GM12801 (cell line): ENCODE measurements around the gene E2F3.

Experiments used
- TF ChIP-seq, protein P1 (sequence below): IDR thresholded peaks from one replicate; pipeline ENCODE4 v1.5.1; 2011; ENCODE audit warnings: control low read depth; ENCODE audit not compliant: insufficient read length; ENCODE audit errors: extremely low read depth

The E2F3 gene

DNA sequence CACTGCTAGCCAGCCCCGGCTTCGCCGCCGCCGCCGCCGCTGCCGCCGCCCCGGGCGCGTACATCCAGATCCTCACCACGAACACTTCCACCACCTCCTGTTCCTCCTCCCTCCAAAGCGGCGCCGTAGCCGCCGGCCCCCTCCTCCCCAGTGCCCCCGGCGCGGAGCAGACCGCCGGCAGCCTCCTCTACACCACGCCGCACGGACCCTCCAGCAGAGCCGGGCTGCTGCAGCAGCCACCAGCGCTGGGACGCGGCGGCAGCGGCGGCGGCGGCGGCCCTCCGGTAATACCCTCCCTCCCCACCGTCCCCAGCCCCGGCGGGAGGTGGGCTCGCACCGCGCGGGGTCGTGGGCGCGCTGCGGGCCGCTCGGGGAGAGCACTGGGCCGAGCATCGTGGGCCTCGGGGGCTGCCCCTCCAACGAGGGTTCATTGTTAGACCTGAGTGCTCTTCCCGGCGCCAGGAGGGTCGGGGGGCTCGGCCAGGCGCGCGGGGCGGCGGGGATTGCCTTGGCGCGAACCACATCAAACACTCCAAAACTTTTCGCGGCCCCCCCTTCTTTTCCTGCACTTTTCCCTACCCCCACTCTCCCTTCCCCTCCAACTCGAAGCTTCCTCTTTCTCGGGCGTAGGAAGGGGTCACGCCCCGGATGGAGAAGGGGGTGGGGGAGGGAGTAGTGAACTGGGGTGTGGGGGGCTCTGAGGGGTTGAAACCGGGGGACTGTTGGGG lies 827 bp downstream of the E2F3 start:
- TF ChIP-seq, protein P1, sequence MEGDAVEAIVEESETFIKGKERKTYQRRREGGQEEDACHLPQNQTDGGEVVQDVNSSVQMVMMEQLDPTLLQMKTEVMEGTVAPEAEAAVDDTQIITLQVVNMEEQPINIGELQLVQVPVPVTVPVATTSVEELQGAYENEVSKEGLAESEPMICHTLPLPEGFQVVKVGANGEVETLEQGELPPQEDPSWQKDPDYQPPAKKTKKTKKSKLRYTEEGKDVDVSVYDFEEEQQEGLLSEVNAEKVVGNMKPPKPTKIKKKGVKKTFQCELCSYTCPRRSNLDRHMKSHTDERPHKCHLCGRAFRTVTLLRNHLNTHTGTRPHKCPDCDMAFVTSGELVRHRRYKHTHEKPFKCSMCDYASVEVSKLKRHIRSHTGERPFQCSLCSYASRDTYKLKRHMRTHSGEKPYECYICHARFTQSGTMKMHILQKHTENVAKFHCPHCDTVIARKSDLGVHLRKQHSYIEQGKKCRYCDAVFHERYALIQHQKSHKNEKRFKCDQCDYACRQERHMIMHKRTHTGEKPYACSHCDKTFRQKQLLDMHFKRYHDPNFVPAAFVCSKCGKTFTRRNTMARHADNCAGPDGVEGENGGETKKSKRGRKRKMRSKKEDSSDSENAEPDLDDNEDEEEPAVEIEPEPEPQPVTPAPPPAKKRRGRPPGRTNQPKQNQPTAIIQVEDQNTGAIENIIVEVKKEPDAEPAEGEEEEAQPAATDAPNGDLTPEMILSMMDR: no peak

DNA sequence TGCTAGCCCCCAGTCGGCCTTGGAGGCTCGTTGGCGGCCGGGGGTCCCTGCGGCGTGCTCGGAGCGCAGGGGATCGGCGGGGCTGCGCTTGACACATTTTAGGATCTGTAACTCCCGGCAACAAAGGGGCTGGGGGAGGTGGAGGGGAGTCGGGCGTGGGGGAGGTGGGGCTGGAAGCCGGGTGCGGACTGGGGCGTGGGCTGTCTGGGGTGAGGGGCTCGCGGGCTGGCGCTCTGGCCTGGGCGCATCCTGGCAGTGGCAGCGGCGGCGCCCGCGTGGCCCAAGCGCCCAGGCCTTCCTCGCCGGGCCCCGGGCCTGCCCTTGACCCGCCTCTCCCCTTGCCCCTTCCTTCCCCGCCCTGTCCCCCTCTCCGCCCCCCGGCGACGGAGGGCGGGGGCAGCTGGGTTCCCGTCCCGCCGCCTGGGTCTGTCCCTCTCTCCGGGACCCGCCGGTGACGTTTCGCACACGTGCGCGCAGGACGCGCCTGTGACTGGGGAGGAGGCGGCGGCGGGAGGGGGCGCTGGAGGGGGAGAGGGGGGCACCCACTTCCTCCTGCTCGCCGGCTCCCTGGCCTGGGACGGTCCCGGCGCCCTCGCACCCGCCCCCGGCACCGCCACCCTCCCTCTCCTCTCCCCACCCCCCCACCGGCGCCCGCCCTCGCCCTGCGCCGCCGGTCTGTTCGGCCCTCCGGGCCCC lies 1.5 kb downstream of the E2F3 start:
- TF ChIP-seq, protein P1: no peak

DNA sequence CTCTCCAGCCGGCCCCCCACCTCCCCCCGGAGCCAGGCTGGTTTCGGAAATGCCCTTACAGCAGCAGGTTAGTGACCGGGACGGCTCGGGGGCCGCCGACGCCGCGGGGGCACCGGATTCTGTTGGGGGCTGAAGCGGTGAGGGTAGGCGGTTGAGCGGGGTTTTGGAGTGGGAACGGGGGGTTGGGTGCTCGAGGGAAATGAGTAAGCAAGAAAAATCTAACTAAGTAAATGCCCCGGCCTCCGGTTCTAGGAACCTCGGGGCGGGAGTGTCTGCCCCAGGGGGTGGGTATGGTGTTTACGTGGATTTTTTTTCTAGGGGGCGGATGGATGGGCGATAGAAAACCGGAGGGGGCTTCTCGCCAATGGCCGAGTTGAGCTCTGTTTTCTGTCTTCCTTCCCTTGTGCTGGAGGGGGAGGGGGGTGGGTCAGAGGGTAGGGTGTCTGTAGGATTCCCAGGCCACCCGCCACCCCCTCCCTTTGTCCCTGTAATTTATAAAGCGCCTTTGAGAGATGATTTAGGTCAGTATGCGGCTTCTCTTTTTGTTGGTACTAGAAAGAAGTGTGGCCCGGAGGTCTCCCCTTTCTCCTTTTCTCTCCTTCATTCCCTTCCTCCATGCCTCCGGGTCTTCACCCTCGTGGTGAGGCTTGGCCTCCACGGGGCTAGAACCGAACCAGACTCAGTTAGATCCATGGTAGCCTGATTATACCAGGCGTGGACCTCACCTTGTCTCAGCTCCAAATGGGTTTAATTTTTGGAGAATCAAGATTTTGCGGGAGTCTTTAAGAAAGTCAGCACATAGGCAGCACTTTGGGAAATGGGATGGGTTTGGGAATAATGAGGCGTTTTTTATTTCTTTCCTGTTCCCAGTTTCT lies 2.3 kb downstream of the E2F3 start:
- TF ChIP-seq, protein P1: no peak

DNA sequence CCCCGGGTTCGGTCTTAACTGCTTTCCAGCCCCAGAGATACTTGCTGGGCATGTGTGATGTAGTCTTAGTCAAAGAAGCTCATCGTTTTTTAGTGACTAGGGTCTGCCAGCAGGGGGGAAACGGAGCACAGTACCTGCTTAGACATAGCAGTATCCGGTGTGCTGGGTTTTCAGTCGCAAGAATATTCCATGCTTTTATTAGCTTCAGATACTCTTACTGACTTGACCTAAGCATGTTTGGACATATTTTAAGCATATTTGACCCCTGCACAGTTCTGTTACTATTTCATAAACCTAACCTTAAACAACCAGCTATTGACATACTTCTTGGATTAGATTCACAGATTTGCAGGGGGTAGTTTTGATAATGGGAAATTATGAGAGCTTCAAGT lies 3.0 kb downstream of the E2F3 start:
- TF ChIP-seq, protein P1: no peak

DNA sequence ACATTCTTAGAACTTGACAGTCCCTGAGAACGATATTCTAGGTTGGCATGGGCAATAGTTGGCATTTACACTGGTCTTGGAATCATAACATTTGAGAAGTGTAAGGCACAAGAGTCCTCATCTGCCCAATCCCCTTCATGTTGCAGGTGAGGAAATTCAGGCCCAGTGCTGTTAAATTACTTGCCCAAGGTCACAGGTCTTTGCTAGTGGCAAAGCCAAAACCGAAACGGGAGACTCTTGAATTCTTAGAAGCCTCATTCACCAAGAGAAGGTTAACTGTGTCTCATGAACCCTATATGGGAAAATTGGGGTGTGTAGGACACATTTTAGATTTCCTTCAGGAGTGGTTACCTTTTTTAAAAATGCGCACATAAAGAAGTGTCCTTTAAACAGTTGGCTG lies 7.2 kb downstream of the E2F3 start:
- TF ChIP-seq, protein P1: no peak

DNA sequence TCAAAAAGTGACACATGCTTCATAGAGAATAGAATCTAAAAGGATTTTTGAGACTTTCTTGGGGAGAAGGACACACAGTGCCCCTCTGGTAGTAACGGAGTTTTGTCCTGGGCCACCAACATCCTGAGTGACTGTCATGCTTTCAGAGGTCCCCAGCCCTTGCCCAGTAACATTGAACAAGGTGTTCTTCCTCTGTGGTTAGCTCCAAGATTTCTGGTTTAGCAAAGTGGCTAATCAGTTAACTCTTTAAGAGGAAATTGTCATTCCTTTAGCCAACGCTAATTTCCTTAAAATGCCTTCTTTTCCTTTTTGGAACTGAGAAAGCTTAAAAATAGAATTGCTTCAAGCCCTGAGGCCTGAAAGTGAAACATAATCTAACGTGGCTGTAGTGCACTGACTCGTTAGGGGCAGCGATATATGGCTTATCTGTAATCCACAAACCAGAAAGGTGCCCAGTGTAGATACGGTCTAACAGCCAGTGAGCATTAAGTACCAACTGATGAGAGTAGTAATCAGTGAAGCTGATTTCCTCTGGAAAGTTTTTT lies 7.8 kb downstream of the E2F3 start:
- TF ChIP-seq, protein P1: no peak

DNA sequence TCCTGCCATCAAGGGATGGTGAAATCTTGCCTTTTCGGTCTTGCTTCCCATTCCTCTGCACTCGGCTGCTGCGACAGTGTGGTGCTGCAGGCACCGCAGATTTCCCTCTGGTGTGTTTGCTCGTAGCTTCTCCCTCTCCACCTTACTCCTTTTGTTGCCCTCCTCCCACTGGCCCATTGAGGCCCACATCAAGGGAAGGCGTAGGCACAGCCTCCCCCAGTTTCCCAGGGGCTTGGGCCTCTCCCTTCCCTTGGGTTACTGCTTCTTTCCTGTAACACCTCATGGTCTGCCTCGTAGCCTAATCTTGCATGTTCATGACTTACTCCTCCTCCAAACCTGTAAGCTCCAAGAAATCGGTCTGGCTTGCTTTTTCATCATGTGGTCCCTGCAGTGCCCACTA lies 9.9 kb downstream of the E2F3 start:
- TF ChIP-seq, protein P1: no peak
